Measurements from ENCODE around the gene KLK4.

KLK4 gene

DNA sequence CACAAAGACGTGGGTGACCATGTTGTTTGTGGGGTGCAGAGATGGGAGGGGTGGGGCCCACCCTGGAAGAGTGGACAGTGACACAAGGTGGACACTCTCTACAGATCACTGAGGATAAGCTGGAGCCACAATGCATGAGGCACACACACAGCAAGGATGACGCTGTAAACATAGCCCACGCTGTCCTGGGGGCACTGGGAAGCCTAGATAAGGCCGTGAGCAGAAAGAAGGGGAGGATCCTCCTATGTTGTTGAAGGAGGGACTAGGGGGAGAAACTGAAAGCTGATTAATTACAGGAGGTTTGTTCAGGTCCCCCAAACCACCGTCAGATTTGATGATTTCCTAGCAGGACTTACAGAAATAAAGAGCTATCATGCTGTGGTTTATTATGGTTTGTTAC lies 32.3 kb downstream of the KLK4 start:
- no peak for DNase-seq

DNA sequence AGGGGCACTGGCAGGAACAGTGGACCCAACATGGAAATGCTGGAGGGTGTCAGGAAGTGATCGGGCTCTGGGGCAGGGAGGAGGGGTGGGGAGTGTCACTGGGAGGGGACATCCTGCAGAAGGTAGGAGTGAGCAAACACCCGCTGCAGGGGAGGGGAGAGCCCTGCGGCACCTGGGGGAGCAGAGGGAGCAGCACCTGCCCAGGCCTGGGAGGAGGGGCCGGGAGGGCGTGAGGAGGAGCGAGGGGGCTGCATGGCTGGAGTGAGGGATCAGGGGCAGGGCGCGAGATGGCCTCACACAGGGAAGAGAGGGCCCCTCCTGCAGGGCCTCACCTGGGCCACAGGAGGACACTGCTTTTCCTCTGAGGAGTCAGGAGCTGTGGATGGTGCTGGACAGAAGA lies 33.9 kb downstream of the KLK4 start:
- DNase-seq = no peak

DNA sequence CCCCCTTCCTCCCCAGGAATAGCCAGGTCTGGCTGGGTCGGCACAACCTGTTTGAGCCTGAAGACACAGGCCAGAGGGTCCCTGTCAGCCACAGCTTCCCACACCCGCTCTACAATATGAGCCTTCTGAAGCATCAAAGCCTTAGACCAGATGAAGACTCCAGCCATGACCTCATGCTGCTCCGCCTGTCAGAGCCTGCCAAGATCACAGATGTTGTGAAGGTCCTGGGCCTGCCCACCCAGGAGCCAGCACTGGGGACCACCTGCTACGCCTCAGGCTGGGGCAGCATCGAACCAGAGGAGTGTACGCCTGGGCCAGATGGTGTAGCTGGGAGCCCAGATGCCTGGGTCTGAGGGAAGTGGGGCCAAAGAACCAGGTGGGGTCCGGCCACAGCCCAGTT lies 34.7 kb downstream of the KLK4 start:
- DNase-seq = no peak

DNA sequence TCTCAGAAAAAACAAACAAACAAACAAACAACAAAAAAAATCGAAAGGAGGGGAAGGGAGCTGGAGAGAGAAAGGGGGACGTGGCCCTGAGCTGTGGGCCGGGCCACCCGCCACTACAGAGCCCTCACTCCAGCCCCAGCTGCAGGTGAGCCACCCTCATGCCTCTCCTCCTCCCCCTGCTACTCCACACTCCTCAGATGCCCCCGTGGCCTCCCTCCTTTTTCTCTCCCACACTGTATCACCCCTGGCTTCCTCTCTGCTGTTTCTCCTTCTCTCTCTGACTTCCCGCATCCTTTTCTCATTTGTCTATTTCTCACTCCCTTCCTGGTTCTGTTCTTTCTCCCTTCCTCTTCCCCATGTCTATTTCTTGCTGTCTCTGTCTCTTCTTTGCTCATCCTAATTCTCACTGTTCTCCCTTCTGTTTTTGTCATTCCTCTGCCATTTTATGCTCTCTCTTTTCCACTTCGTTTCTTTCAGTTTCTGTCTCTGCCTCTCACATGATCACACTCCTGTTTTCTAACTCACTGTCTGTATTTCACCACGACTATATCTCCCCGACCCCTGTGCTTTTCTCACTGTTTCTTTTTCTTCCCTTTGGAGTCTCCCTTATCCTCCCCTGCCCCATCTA lies 35.3 kb downstream of the KLK4 start:
- no peak for DNase-seq

DNA sequence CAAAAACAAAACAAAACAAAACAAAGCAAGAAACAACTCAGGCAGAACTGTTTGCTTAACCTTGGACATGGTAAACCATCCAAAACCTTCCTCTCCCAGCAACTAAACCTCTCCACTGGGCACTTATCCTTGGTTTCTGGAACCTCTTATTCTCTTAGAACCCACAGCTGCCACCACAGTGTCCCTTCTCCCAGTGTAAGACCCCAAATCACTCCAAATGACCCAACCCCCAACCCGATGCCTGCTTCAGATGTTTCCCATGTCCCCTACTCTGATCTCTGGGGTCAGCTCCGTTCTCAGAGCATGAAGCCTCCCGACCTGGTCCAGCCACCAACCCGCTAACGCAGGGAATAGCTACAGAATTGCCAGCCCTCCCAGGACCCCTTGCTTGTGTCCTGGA lies 37.0 kb downstream of the KLK4 start:
- no peak for DNase-seq

DNA sequence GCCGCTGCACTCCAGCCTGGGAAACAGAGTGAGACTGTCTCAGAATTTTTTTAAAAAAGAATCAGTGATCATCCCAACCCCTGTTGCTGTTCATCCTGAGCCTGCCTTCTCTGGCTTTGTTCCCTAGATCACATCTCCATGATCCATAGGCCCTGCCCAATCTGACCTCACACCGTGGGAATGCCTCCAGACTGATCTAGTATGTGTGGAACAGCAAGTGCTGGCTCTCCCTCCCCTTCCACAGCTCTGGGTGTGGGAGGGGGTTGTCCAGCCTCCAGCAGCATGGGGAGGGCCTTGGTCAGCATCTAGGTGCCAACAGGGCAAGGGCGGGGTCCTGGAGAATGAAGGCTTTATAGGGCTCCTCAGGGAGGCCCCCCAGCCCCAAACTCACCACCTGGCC lies 38.1 kb downstream of the KLK4 start, which contains the start of gene KLK2:
KLK2 (plus strand) TSS at position 384 of the 400 bp plus-strand sequence. CDS start 35 bp downstream, outside the sequence.
- DNase-seq = no peak

DNA sequence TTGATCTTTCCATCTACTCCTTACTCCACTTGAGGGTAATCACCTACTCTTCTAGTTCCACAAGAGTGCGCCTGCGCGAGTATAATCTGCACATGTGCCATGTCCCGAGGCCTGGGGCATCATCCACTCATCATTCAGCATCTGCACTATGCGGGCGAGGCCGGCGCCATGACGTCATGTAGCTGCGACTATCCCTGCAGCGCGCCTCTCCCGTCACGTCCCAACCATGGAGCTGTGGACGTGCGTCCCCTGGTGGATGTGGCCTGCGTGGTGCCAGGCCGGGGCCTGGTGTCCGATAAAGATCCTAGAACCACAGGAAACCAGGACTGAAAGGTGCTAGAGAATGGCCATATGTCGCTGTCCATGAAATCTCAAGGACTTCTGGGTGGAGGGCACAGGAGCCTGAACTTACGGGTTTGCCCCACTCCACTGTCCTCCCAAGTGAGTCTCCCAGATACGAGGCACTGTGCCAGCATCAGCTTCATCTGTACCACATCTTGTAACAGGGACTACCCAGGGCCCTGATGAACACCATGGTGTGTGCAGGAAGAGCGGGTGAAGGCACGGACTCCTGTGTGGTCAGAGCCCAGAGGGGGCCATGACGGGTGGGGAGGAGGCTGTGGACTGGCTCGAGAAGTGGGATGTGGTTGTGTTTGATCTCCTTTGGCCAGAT lies 40.6 kb downstream of the KLK4 start:
- DNase-seq = no peak

DNA sequence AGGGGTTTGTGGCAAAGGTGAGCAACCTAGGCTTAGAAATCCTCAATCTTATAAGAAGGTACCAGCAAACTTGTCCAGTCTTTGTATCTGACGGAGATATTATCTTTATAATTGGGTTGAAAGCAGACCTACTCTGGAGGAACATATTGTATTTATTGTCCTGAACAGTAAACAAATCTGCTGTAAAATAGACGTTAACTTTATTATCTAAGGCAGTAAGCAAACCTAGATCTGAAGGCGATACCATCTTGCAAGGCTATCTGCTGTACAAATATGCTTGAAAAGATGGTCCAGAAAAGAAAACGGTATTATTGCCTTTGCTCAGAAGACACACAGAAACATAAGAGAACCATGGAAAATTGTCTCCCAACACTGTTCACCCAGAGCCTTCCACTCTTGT lies 41.7 kb downstream of the KLK4 start:
- DNase-seq = no peak

DNA sequence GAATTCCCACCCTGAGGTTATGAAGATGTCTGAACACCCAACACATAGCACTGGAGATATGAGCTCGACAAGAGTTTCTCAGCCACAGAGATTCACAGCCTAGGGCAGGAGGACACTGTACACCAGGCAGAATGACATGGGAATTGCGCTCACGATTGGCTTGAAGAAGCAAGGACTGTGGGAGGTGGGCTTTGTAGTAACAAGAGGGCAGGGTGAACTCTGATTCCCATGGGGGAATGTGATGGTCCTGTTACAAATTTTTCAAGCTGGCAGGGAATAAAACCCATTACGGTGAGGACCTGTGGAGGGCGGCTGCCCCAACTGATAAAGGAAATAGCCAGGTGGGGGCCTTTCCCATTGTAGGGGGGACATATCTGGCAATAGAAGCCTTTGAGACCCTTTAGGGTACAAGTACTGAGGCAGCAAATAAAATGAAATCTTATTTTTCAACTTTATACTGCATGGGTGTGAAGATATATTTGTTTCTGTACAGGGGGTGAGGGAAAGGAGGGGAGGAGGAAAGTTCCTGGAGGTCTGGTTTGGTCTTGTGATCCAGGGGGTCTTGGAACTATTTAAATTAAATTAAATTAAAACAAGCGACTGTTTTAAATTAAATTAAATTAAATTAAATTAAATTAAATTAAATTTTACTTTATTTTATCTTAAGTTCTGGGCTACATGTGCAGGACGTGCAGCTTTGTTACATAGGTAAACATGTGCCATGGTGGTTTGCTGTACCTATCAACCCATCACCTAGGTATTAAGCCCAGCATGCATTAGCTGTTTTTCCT lies 49.5 kb downstream of the KLK4 start:
- no peak for DNase-seq

DNA sequence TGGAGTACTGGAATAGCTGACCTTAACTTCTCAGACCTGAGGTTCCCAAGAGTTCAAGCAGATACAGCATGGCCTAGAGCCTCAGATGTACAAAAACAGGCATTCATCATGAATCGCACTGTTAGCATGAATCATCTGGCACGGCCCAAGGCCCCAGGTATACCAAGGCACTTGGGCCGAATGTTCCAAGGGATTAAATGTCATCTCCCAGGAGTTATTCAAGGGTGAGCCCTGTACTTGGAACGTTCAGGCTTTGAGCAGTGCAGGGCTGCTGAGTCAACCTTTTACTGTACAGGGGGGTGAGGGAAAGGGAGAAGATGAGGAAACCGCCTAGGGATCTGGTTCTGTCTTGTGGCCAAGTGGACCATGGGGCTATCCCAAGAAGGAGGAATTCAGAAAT lies 50.2 kb downstream of the KLK4 start:
- no peak for DNase-seq

DNA sequence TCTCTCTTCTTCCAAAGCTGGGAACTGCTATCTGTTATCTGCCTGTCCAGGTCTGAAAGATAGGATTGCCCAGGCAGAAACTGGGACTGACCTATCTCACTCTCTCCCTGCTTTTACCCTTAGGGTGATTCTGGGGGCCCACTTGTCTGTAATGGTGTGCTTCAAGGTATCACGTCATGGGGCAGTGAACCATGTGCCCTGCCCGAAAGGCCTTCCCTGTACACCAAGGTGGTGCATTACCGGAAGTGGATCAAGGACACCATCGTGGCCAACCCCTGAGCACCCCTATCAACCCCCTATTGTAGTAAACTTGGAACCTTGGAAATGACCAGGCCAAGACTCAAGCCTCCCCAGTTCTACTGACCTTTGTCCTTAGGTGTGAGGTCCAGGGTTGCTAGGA lies 51.3 kb downstream of the KLK4 start:
- DNase-seq = no peak

DNA sequence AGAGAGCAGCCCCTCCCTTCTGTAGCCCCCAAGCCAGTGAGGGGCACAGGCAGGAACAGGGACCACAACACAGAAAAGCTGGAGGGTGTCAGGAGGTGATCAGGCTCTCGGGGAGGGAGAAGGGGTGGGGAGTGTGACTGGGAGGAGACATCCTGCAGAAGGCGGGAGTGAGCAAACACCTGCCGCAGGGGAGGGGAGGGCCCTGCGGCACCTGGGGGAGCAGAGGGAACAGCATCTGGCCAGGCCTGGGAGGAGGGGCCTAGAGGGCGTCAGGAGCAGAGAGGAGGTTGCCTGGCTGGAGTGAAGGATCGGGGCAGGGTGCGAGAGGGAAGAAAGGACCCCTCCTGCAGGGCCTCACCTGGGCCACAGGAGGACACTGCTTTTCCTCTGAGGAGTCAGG lies 52.3 kb downstream of the KLK4 start:
- DNase-seq = no peak

DNA sequence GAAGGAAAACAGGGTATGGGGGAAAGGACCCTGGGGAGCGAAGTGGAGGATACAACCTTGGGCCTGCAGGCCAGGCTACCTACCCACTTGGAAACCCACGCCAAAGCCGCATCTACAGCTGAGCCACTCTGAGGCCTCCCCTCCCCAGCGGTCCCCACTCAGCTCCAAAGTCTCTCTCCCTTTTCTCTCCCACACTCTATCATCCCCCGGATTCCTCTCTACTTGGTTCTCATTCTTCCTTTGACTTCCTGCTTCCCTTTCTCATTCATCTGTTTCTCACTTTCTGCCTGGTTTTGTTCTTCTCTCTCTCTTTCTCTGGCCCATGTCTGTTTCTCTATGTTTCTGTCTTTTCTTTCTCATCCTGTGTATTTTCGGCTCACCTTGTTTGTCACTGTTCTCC lies 53.8 kb downstream of the KLK4 start:
- DNase-seq = no peak
